K562 (cell line): ENCODE measurements around the gene PODXL. TPM values are rescaled to one million over a fixed set of nuclear protein-coding genes. Genes with fewer than 3 reads are reported as not detected.

Experiments used
- ATAC-seq: fragments of 200-7000 bp; cut with Tn5 transposase; 3 replicates; pipeline ENCODE4 v1.9.1; 2020; ENCODE audit warnings: moderate library complexity
- BruUV-seq: library from RNA; stranded (reverse); fragments of 400-500 nt; replicated peaks from 2 replicates; lab custom pipeline; 2021; lab: Mats Ljungman, UMichigan
- CTCF ChIA-PET: fragments of 300-600 bp; formaldehyde crosslinking; extraction: SDS; loops from one replicate; lab custom pipeline; 2021; ENCODE audit warnings: low intra/inter-chr PET ratio; lab: Yijun Ruan, JAX
- POLR2A ChIA-PET: fragments of 300-600, 350-650 bp; sonication (Branson Sonifier 250); formaldehyde crosslinking; extraction: SDS; loops from one replicate; lab custom pipeline; 2021; ENCODE audit warnings: antibody characterized with exemption, inconsistent platforms; lab: Yijun Ruan, JAX
- DNase-seq, 4 experiments: peaks; one replicate each; pipeline versions ENCODE4 v3.0.0 to v3.0.0-alpha.2; 2011 to 2018; ENCODE audit warnings: low spot score in 3 of 4, mixed read lengths in 3 of 4; ENCODE audit errors: extremely low read depth in 1 of 4
- FAIRE-seq: peaks from 2 replicates; lab custom pipeline; 2011; peaks lifted over from hg19 to GRCh38; lab: Jason Lieb, UNC
- H2AFZ ChIP-seq: 2 replicates; pipeline ENCODE4 v1.6.0; 2011; ENCODE audit warnings: low read depth, low read length, control low read depth, inconsistent platforms
- H3K27ac ChIP-seq: fragments of 200-600 bp; 3 replicates; pipeline ENCODE4 v1.8.0; 2011; ENCODE audit warnings: low read depth, mild to moderate bottlenecking, control low read depth, inconsistent platforms, low read length, moderate library complexity, mixed read lengths; ENCODE audit errors: extremely low read depth
- H3K27me3 ChIP-seq, 2 experiments: fragments of 300-600 bp in 1 of 2; 2 replicates in 1 of 2; 3 replicates in 1 of 2; pipeline versions ENCODE4 v1.6.0 to v1.8.0; 2011; ENCODE audit warnings: inconsistent platforms in 2 of 2, low read length in 2 of 2, mild to moderate bottlenecking in 1 of 2, mixed read lengths in 1 of 2, moderate library complexity in 1 of 2; ENCODE audit not compliant: control insufficient read depth in 2 of 2, insufficient read depth in 2 of 2
- H3K36me3 ChIP-seq: fragments of 300-600 bp; 3 replicates; pipeline ENCODE4 v1.8.0; 2011; ENCODE audit warnings: mild to moderate bottlenecking, low read length, inconsistent platforms; ENCODE audit not compliant: control insufficient read depth, insufficient read depth
- H3K4me1 ChIP-seq, 2 experiments: fragments of 200-600 bp in 1 of 2; replicated peaks in 1 of 2; 2 replicates in 1 of 2; 3 replicates in 1 of 2; pipeline versions ENCODE4 v1.5.1 to v1.8.0; 2011; ENCODE audit warnings: inconsistent platforms in 2 of 2, low read length in 2 of 2, mild to moderate bottlenecking in 1 of 2, mixed read lengths in 1 of 2, moderate library complexity in 1 of 2; ENCODE audit not compliant: control insufficient read depth in 2 of 2, insufficient read depth in 2 of 2
- H3K4me2 ChIP-seq: 2 replicates; pipeline ENCODE4 v1.6.1; 2011; ENCODE audit warnings: low read length, control low read depth, inconsistent platforms, mixed read lengths; ENCODE audit not compliant: insufficient read depth
- H3K4me3 ChIP-seq: fragments of 200-600 bp; sonication (generic), shearing (Covaris generic); 2 replicates; pipeline ENCODE4 v1.5.1; 2016; ENCODE audit warnings: control low read depth, inconsistent platforms
- H3K79me2 ChIP-seq: fragments of 200-600 bp; 3 replicates; pipeline ENCODE4 v1.8.0; 2011; ENCODE audit warnings: low read length, inconsistent platforms; ENCODE audit not compliant: control insufficient read depth, insufficient read depth
- H3K9ac ChIP-seq, 2 experiments: 2 replicates each; pipeline versions ENCODE4 v1.6.0 to v1.6.1; 2011; ENCODE audit warnings: low read depth in 2 of 2, low read length in 2 of 2, control low read depth in 1 of 2, inconsistent platforms in 1 of 2, mild to moderate bottlenecking in 1 of 2, mixed read lengths in 1 of 2; ENCODE audit not compliant: insufficient read depth in 1 of 2
- H3K9me1 ChIP-seq: one replicate; pipeline ENCODE4 v1.6.0; 2011; ENCODE audit warnings: inconsistent platforms, mild to moderate bottlenecking, low read length, moderate library complexity; ENCODE audit not compliant: control insufficient read depth, insufficient read depth
- H3K9me3 ChIP-seq: replicated peaks from 2 replicates; pipeline ENCODE4 v1.5.1; 2011; ENCODE audit warnings: low read depth, low read length, inconsistent platforms; ENCODE audit not compliant: control insufficient read depth, insufficient read depth
- H4K20me1 ChIP-seq: replicated peaks from 2 replicates; pipeline ENCODE4 v1.6.1; 2011; ENCODE audit warnings: low read length, inconsistent platforms, mixed read lengths; ENCODE audit not compliant: control insufficient read depth, insufficient read depth
- ARNT ChIP-seq, 2 experiments: fragments of 450-650 bp; IDR thresholded peaks; 2 replicates each; pipeline ENCODE4 v1.6.1; 2016; ENCODE audit warnings: mild to moderate bottlenecking in 1 of 2
- CHD4 ChIP-seq: fragments of 200-600 bp; sonication (generic); IDR thresholded peaks from 3 replicates; pipeline ENCODE4 v1.6.1; 2012; ENCODE audit warnings: low read depth, mild to moderate bottlenecking, mixed read lengths, low read length, inconsistent platforms; ENCODE audit not compliant: insufficient read depth, insufficient replicate concordance, poor library complexity, severe bottlenecking
- CREM ChIP-seq: IDR thresholded peaks from 2 replicates; pipeline ENCODE4 v1.6.1; 2014; ENCODE audit warnings: antibody characterized with exemption, low read depth
- NR2C2 ChIP-seq, 2 experiments: fragments of 200-800 bp in 1 of 2; sonication (Bioruptor generic) in 1 of 2; sonication (generic) in 1 of 2; formaldehyde crosslinking in 1 of 2; IDR thresholded peaks; 2 replicates each; pipeline versions ENCODE4 v1.6.1 to v1.8.0; 2016 to 2022; ENCODE audit warnings: mild to moderate bottlenecking in 1 of 2, missing compliant biosample characterization in 1 of 2, missing genetic modification characterization in 1 of 2, missing genetic modification reagents in 1 of 2
- PKNOX1 ChIP-seq: fragments of 450-650 bp; IDR thresholded peaks from 2 replicates; pipeline ENCODE4 v1.6.1; 2016
- RBM15 ChIP-seq: fragments of 200-400 bp; formaldehyde crosslinking; IDR thresholded peaks from 2 replicates; pipeline ENCODE4 v1.6.1; 2018; ENCODE audit warnings: mild to moderate bottlenecking, low read length, moderate library complexity; ENCODE audit not compliant: insufficient read depth
- TCFL5 ChIP-seq: fragments of 250-450 bp; sonication (Bioruptor Pico); conservative IDR thresholded peaks from 2 replicates; pipeline ENCODE4 v1.6.1; 2021; ENCODE audit warnings: mild to moderate bottlenecking, moderate library complexity, matching md5 sums
- TEAD2 ChIP-seq: fragments of 450-650 bp; IDR thresholded peaks from 2 replicates; pipeline ENCODE4 v1.6.1; 2016; ENCODE audit warnings: missing genetic modification characterization, control low read depth, missing compliant biosample characterization
- WGBS: fragments of 100-300 bp; shearing (Covaris generic); methylation state at CpG from one replicate; pipeline ENCODE4 v1.1.6; 2016; ENCODE audit warnings: low coverage, mixed read lengths; ENCODE audit not compliant: insufficient coverage; ENCODE audit errors: missing lambda C conversion rate; 5-methylcytosine and 5-hydroxymethylcytosine counted together
- in situ Hi-C: fragments of 300-500 bp; cut with MboI; formaldehyde crosslinking; loops from 4 replicates; pipeline ENCODE4 v1.15.0; 2018; ENCODE audit warnings: inconsistent platforms, mixed read lengths
- intact Hi-C: fragments of 100-400 bp; cut with micrococcal nuclease; formaldehyde crosslinking; loops from 2 replicates; pipeline ENCODE4 v1.14.2; 2022
- polyA plus RNA-seq, 8 experiments: library from polyadenylated mRNA; depleted of rRNA in 4 of 8; stranded (reverse) in 5 of 8; unstranded in 3 of 8; fragments of >200 nt; fragmentation: Nextera tagmentation in 2 of 8; fragmentation: Illumina TruSeq in 1 of 8; extraction: Ambion mirVana in 2 of 8; extraction: Trizol in 1 of 8; gene quantifications; 2 replicates each; pipeline versions ENCODE4 v1.2.1 to v1.2.3, GENCODE V29; 2011 to 2014; ENCODE audit warnings: inconsistent platforms in 1 of 8, missing spikeins in 1 of 8
- total RNA-seq, 7 experiments: library from RNA; depleted of rRNA in 6 of 7; stranded (reverse); fragments of >200 nt in 6 of 7; fragmentation: Illumina TruSeq in 2 of 7; extraction: Trizol in 2 of 7; gene quantifications; 2 replicates each; pipeline versions ENCODE4 v1.2.1 to v1.2.3, GENCODE V29; 2011 to 2021; ENCODE audit warnings: low replicate concordance in 1 of 7
- TF ChIP-seq, protein P1 (sequence below): sonication (generic); formaldehyde crosslinking; IDR thresholded peaks from 2 replicates; pipeline ENCODE4 v1.8.0; 2022; ENCODE audit warnings: mild to moderate bottlenecking, low read depth, missing genetic modification reagents
- TF ChIP-seq, protein P2 (sequence below), 2 experiments: IDR thresholded peaks; 2 replicates each; pipeline ENCODE4 v1.6.1; 2011; ENCODE audit warnings: borderline replicate concordance in 1 of 2, control low read depth in 1 of 2, low read depth in 1 of 2, low read length in 1 of 2, mild to moderate bottlenecking in 1 of 2, mixed read lengths in 1 of 2, moderate library complexity in 1 of 2; ENCODE audit not compliant: insufficient read depth in 1 of 2, insufficient read length in 1 of 2, poor library complexity in 1 of 2, severe bottlenecking in 1 of 2; ENCODE audit errors: extremely low read depth in 1 of 2

Gene PODXL
- total and polyA plus RNA-seq, 9 of the 15 experiments (the other 6 are each of a cell fraction or from before 2014, with no cell fraction given) = 0.01 to 0.73 (median 0.07) TPM

GRCh38 chr7:131455546-131455945 lies 100.9 kb downstream of the PODXL start:
- no peak for ATAC-seq
- FAIRE-seq = no peak
- Histone ChIP-seq H3K79me2 (no peaks in the 10 kb centered on the region), H3K27ac (no peak overlapping the region), H4K20me1 (no peaks in the 10 kb centered on the region), H3K4me2 (no peak overlapping the region), H3K4me3 (no peak overlapping the region), H3K9me1 (no peaks in the 10 kb centered on the region), H3K36me3 (peaks cover 26% of the 10 kb centered on the region; the same call in 2 of the 3 replicates), H3K9me3 (no peaks in the 10 kb centered on the region), H2AFZ (no peak overlapping the region), H3K4me1 (no peaks in the 10 kb centered on the region), H3K27me3 (no peaks in the 10 kb centered on the region), H3K9ac (no peak overlapping the region)
- intact Hi-C loops (no loop called here), in situ Hi-C loops (no loop called here)
- 86% methylated on average over 7 of the region's 7 CpGs for WGBS
- TF ChIP-seq RBM15 (no peak), TEAD2 (tag) (no peak), CHD4 (no peak), TCFL5 (CRISPR knock-in tag) (no peak), ARNT (IDR thresholded peaks at IDR 0.05) (no peak), PKNOX1 (no peak), CREM (no peak), NR2C2 (CRISPR knock-in tag; IDR thresholded peaks at IDR 0.05) (no peak), NR2C2 (tag; IDR thresholded peaks at IDR 0.05) (no peak)
- TF ChIP-seq, protein P1, sequence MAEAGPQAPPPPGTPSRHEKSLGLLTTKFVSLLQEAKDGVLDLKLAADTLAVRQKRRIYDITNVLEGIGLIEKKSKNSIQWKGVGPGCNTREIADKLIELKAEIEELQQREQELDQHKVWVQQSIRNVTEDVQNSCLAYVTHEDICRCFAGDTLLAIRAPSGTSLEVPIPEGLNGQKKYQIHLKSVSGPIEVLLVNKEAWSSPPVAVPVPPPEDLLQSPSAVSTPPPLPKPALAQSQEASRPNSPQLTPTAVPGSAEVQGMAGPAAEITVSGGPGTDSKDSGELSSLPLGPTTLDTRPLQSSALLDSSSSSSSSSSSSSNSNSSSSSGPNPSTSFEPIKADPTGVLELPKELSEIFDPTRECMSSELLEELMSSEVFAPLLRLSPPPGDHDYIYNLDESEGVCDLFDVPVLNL (CRISPR knock-in tag) = no peak
- TF ChIP-seq, protein P2, sequence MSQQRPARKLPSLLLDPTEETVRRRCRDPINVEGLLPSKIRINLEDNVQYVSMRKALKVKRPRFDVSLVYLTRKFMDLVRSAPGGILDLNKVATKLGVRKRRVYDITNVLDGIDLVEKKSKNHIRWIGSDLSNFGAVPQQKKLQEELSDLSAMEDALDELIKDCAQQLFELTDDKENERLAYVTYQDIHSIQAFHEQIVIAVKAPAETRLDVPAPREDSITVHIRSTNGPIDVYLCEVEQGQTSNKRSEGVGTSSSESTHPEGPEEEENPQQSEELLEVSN (IDR thresholded peaks at IDR 0.05; ENCODE audit: borderline replicate concordance in 1 of 2, extremely low read depth in 1 of 2, insufficient read depth in 1 of 2, insufficient read length in 1 of 2, low read depth in 1 of 2, low read length in 1 of 2, poor library complexity in 1 of 2, severe bottlenecking in 1 of 2) = no peak
- ChIA-PET POLR2A (interaction anchor here (2.4 kb wide), 1 partner anchor 15 kb away, joined by 8 read pairs; no protein-coding TSS in a partner anchor), CTCF (no interaction called here)
- DNase-seq = no peak
- no TSS peak for BruUV-seq
